Measurements from ENCODE around the gene PRKAB1. TPM values are rescaled to one million over a fixed set of nuclear protein-coding genes. Genes with fewer than 3 reads are reported as not detected.

PRKAB1 gene
- total and polyA plus RNA-seq, 9 of the 15 experiments (the other 6 are each of a cell fraction or from before 2014, with no cell fraction given) = 32.6 to 94.2 (median 63.8) TPM

DNA sequence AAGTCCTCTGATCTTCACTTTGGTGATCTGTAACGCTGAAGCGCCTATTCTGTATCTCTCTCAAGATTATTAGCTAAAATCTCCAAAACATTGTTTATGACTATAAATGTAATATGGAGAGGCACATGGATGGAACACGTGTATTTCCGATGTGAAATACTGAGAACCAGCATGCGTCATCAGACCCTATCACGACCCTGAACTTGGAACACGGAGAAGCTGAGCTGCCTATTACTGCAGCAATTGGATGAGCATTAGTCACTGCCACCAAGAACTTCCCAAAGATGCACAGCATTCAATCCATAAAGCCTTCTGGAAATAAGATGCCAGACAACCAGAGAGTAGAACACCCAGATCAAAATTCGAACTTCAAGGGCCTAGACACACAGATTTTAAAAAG lies 61.9 kb downstream of the PRKAB1 start:
- FAIRE-seq = no peak
- ChIA-PET CTCF (ENCODE audit: low intra/inter-chr PET ratio) (no interaction called here), POLR2A (interaction anchor here (1.3 kb wide), 1 partner anchor 8 kb away, joined by 3 read pairs; no protein-coding TSS in a partner anchor)
- WGBS (ENCODE audit: insufficient coverage, low coverage, missing lambda C conversion rate) = 84% methylated on average over 8 of the region's 8 CpGs
- TF ChIP-seq LEF1 (IDR thresholded peaks at IDR 0.05) (no peak), TCFL5 (CRISPR knock-in tag; conservative IDR thresholded peaks at IDR 0.05) (no peak), ZNF778 (CRISPR knock-in tag; IDR thresholded peaks at IDR 0.05) (no peak), PHB (CRISPR knock-in tag; IDR thresholded peaks at IDR 0.05) (no peak), ZZZ3 (IDR thresholded peaks at IDR 0.05) (no peak), HNRNPH1 (optimal IDR thresholded peaks at IDR 0.05; ENCODE audit: low read depth, low read length) (no peak), ZNF707 (CRISPR knock-in tag; conservative IDR thresholded peaks at IDR 0.05) (no peak), SUPT5H (IDR thresholded peaks at IDR 0.05) (no peak), ZSCAN32 (CRISPR knock-in tag; IDR thresholded peaks at IDR 0.05) (no peak), POLR2G (IDR thresholded peaks at IDR 0.05; ENCODE audit: low read depth, low read length) (no peak), NFRKB (IDR thresholded peaks at IDR 0.05; ENCODE audit: low read depth) (no peak), ZNF253 (CRISPR knock-in tag; conservative IDR thresholded peaks at IDR 0.05) (no peak), SNIP1 (IDR thresholded peaks at IDR 0.05; ENCODE audit: low read depth) (no peak), ARID4B (CRISPR knock-in tag; IDR thresholded peaks at IDR 0.05) (no peak), TCF7L2 (IDR thresholded peaks at IDR 0.05; ENCODE audit: low read depth, low read length) (no peak), KDM1A (IDR thresholded peaks at IDR 0.05) (no peak), ESRRB (CRISPR knock-in tag; IDR thresholded peaks at IDR 0.05; ENCODE audit: borderline replicate concordance) (no peak), MCM7 (IDR thresholded peaks at IDR 0.05) (no peak)
- TF ChIP-seq, protein P1, sequence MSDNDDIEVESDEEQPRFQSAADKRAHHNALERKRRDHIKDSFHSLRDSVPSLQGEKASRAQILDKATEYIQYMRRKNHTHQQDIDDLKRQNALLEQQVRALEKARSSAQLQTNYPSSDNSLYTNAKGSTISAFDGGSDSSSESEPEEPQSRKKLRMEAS (CRISPR knock-in tag; IDR thresholded peaks at IDR 0.05) = no peak
- TF ChIP-seq, protein P2, sequence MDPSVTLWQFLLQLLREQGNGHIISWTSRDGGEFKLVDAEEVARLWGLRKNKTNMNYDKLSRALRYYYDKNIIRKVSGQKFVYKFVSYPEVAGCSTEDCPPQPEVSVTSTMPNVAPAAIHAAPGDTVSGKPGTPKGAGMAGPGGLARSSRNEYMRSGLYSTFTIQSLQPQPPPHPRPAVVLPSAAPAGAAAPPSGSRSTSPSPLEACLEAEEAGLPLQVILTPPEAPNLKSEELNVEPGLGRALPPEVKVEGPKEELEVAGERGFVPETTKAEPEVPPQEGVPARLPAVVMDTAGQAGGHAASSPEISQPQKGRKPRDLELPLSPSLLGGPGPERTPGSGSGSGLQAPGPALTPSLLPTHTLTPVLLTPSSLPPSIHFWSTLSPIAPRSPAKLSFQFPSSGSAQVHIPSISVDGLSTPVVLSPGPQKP (CRISPR knock-in tag; IDR thresholded peaks at IDR 0.05) = no peak
- Histone ChIP-seq H3K27me3 (ENCODE audit: control insufficient read depth in 2 of 2, insufficient read depth in 2 of 2, low read length in 2 of 2) (no peaks in the 10 kb centered on the region), H3K4me3 (no peak overlapping the region), H3K9me1 (ENCODE audit: control insufficient read depth, insufficient read depth, low read length) (no peaks in the 10 kb centered on the region), H3K4me2 (ENCODE audit: insufficient read depth, low read length) (no peak overlapping the region), H2AFZ (ENCODE audit: low read depth, low read length) (no peak overlapping the region), H3K9me3 (replicated peaks; ENCODE audit: control insufficient read depth, insufficient read depth, low read depth, low read length) (no peaks in the 10 kb centered on the region), H3K27ac (ENCODE audit: extremely low read depth, low read depth, low read length) (no peak overlapping the region), H3K36me3 (ENCODE audit: control insufficient read depth, insufficient read depth, low read length) (peaks cover 61% of the 10 kb centered on the region; the same call in 2 of the 3 replicates), H3K9ac (ENCODE audit: insufficient read depth in 1 of 2, low read depth in 2 of 2, low read length in 2 of 2) (no peak overlapping the region), H3K79me2 (ENCODE audit: control insufficient read depth, insufficient read depth, low read length) (no peaks in the 10 kb centered on the region), H4K20me1 (replicated peaks; ENCODE audit: control insufficient read depth, insufficient read depth, low read length) (peaks cover 3% of the 10 kb centered on the region; the same call in 1 of the 2 replicates), H3K4me1 (replicated peaks in 1 of 2; ENCODE audit: control insufficient read depth in 2 of 2, insufficient read depth in 2 of 2, low read length in 2 of 2) (no peaks in the 10 kb centered on the region)
- no peak for ATAC-seq
- BruUV-seq (replicated peaks) = no TSS peak
- in situ Hi-C loops (cut with MboI) = no loop called here
- intact Hi-C loops (cut with micrococcal nuclease) = no loop called here
- no peak for DNase-seq (ENCODE audit: extremely low read depth in 1 of 4, low spot score in 3 of 4)

Measured in K562 (cell line).